ENCODE data around the gene TNFRSF18. TPM values are rescaled to one million over a fixed set of nuclear protein-coding genes. Genes with fewer than 3 reads are reported as not detected.

Gene TNFRSF18
- total RNA-seq = 10 to 100 TPM; 24.4 to 62.1 (median 33.5) TPM

GRCh38 chr1:1206376-1206965, at the start of gene TNFRSF18:
TNFRSF18 (minus strand) TSS chr1:1206592; CDS start chr1:1206571, 21 bp downstream.
- Histone ChIP-seq H3K4me1 (peaks cover 51% of the 10 kb centered on the region), H3K27me3 (peaks cover 31% of the 10 kb centered on the region), H3K9me3 (no peaks in the 10 kb centered on the region), H3K27ac (no peak within 1 kb of the TSS), H3K36me3 (no peaks in the 10 kb centered on the region), H3K4me3 (peak within 1 kb of the TSS; percentile 44)
- TF ChIP-seq POLR2AphosphoS5 (IDR thresholded peaks at IDR 0.05) (no peak), EP300 (IDR thresholded peaks at IDR 0.05) (no peak), CTCF (IDR thresholded peaks at IDR 0.05) (no peak), POLR2A (IDR thresholded peaks at IDR 0.05) (no peak)
- peak in 1 of 2 donors; percentile 73 for DNase-seq (ENCODE audit: low spot score in 2 of 2)
- no CpG with 5 or more reads among the region's 49 CpGs for WGBS

GRCh38 chr1:1255611-1256010, 49.2 kb upstream of the TNFRSF18 start:
- H3K27me3 ChIP-seq = no peaks in the 10 kb centered on the region
- no peak overlapping the region for H3K4me3 ChIP-seq
- WGBS = 94% methylated on average over 3 of the region's 10 CpGs
- no peaks in the 10 kb centered on the region for H3K9me3 ChIP-seq
- peaks cover 57% of the 10 kb centered on the region for H3K36me3 ChIP-seq
- TF ChIP-seq EP300 (IDR thresholded peaks at IDR 0.05) (no peak), POLR2A (IDR thresholded peaks at IDR 0.05) (no peak), CTCF (IDR thresholded peaks at IDR 0.05) (no peak), POLR2AphosphoS5 (IDR thresholded peaks at IDR 0.05) (no peak)
- H3K4me1 ChIP-seq = peaks cover 29% of the 10 kb centered on the region
- H3K27ac ChIP-seq = no peak overlapping the region
- no peak for DNase-seq (ENCODE audit: low spot score in 2 of 2)

GRCh38 chr1:1255078-1255477, 48.7 kb upstream of the TNFRSF18 start:
- no peaks in the 10 kb centered on the region for H3K27me3 ChIP-seq
- peaks cover 28% of the 10 kb centered on the region for H3K4me1 ChIP-seq
- no peak overlapping the region for H3K27ac ChIP-seq
- H3K36me3 ChIP-seq = peaks cover 57% of the 10 kb centered on the region
- TF ChIP-seq CTCF (IDR thresholded peaks at IDR 0.05) (no peak), EP300 (IDR thresholded peaks at IDR 0.05) (no peak), POLR2AphosphoS5 (IDR thresholded peaks at IDR 0.05) (no peak), POLR2A (IDR thresholded peaks at IDR 0.05) (no peak)
- WGBS = 91% methylated on average over 22 of the region's 26 CpGs
- DNase-seq (ENCODE audit: low spot score in 2 of 2) = no peak
- no peak overlapping the region for H3K4me3 ChIP-seq
- no peaks in the 10 kb centered on the region for H3K9me3 ChIP-seq

GRCh38 chr1:1254667-1254998, 48.2 kb upstream of the TNFRSF18 start:
- Histone ChIP-seq H3K9me3 (no peaks in the 10 kb centered on the region), H3K27ac (no peak overlapping the region), H3K4me3 (no peak overlapping the region), H3K36me3 (peaks cover 54% of the 10 kb centered on the region), H3K27me3 (no peaks in the 10 kb centered on the region), H3K4me1 (peaks cover 25% of the 10 kb centered on the region)
- DNase-seq (ENCODE audit: low spot score in 2 of 2) = no peak
- 70% methylated on average over 18 of the region's 21 CpGs for WGBS
- TF ChIP-seq POLR2AphosphoS5 (IDR thresholded peaks at IDR 0.05) (no peak), EP300 (IDR thresholded peaks at IDR 0.05) (no peak), CTCF (IDR thresholded peaks at IDR 0.05) (no peak)

- Histone ChIP-seq H3K9me3 (no peaks in the 10 kb centered on the region), H3K27ac (no peak overlapping the region), H3K36me3 (peaks cover 49% of the 10 kb centered on the region), H3K4me3 (no peak overlapping the region), H3K4me1 (peaks cover 21% of the 10 kb centered on the region), H3K27me3 (no peaks in the 10 kb centered on the region)
- 95% methylated on average over 42 of the region's 50 CpGs for WGBS
- DNase-seq (ENCODE audit: low spot score in 2 of 2) = no peak
- TF ChIP-seq POLR2A (IDR thresholded peaks at IDR 0.05) (no peak), POLR2AphosphoS5 (IDR thresholded peaks at IDR 0.05) (no peak), CTCF (IDR thresholded peaks at IDR 0.05) (no peak), EP300 (IDR thresholded peaks at IDR 0.05) (no peak)
These were observed 47.7 kb upstream of the TNFRSF18 start for GRCh38 chr1:1253972-1254666.
